ENCODE measurements around the gene CBX1. TPM values are rescaled to one million over a fixed set of nuclear protein-coding genes. Genes with fewer than 3 reads are reported as not detected.
"Not testable (repeated sequence)": the region's sequence is repeated elsewhere in the genome, so short reads cannot be mapped to it uniquely, and the experiment has no call there.

The CBX1 gene
- polyA plus RNA-seq, 1 donor from 2014 or later, result 363 TPM

DNA sequence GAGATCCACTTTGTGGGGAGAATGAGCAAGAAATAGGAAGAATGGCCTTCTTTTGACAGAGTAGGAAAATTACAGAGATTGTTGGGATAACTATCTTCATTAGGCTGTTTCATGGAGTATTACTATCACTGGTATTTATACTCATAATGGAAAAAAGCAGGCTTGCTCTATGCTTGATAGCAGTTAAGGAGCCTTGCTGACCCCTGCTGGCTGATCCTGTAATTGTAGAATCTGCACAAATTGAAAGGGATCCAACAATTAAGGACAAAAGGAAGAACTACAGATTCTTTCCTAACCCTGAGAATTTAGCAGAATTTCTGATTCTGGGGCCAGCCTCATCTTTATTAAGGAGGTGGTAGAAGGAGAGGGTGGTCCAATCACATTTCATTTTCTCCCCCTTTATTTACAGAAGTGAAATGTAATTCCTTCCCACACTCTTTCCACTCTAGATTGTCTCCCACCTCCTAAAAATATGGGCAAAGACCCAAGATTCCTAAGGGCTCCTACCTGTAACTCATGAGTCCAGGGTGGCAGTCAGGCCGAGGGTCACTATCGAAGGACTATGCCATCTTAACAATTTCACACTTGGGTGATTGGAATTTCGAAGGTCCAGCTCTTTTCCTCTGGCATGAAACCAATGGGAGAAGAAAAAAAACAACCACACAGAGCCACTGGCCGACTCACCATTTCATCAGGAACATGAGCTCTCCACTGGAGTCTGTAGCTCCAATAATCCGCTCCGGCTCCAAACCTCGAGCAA is 26.8 kb downstream of the CBX1 start:
- H4K20me1 ChIP-seq (ENCODE audit: insufficient read depth), result peaks cover 5% of the 10 kb centered on the region
- H3F3A ChIP-seq (ENCODE audit: insufficient read depth, low read length, poor library complexity, severe bottlenecking), result no peaks in the 10 kb centered on the region
- no peak overlapping the region for H2AFZ ChIP-seq (ENCODE audit: low read depth, low read length)
- no peaks in the 10 kb centered on the region for H3K36me3 ChIP-seq (ENCODE audit: insufficient read depth, low read length)
- TF ChIP-seq TAF1 (IDR thresholded peaks at IDR 0.05; ENCODE audit: low read depth) (no peak), POLR2AphosphoS5 (IDR thresholded peaks at IDR 0.05) (no peak), RAD21 (conservative IDR thresholded peaks at IDR 0.05) (peak; percentile 76), CTCF (IDR thresholded peaks at IDR 0.05; ENCODE audit: poor library complexity, severe bottlenecking) (peak; percentile 85), EZH2 (IDR thresholded peaks at IDR 0.05; ENCODE audit: borderline replicate concordance, insufficient read depth, low read length, poor library complexity, severe bottlenecking) (no peak), MXI1 (conservative IDR thresholded peaks at IDR 0.05; ENCODE audit: poor library complexity, severe bottlenecking) (peak; percentile 14), SMC3 (conservative IDR thresholded peaks at IDR 0.05; ENCODE audit: poor library complexity) (peak; percentile 85)
- no peaks in the 10 kb centered on the region for H3K9me2 ChIP-seq (ENCODE audit: insufficient read depth, low read length)
- no peak overlapping the region for H3K27ac ChIP-seq (ENCODE audit: low read length)
- H3K9ac ChIP-seq (ENCODE audit: low read length), result no peak overlapping the region
- H3K4me2 ChIP-seq (ENCODE audit: low read length), result no peak overlapping the region
- H3K27me3 ChIP-seq (ENCODE audit: insufficient read depth, low read depth, low read length), result no peaks in the 10 kb centered on the region
- H3K4me3 ChIP-seq (ENCODE audit: low read length), result no peak overlapping the region
- no peaks in the 10 kb centered on the region for H3K9me3 ChIP-seq (ENCODE audit: low read length)
- H3K79me2 ChIP-seq (replicated peaks; ENCODE audit: insufficient read depth, low read length), result peaks cover 10% of the 10 kb centered on the region

DNA sequence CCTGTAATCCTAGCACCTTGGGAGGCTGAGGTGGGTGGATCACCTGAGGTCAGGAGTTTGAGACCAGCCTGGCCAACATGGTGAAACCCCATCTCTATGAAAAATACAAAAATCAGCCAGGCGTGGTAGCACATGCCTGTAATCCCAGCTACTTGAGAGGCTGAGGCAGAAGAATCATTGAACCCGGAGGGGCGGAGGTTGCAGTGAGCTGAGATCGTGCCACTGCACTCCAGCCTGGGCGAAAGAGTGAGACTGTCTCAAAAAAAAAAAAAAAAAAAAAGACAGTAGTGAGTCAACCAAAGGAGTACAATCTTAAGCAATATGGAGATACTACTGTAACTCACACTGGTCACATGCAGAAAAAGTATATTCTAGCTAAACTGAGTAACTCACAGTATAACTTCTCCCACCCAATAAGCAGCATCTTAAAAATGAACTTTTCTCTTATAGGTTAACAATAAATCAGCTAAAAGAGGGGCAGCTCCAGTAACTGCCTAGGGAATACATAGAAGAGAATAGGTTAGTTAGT is 27.6 kb downstream of the CBX1 start:
- H3K9me2 ChIP-seq (ENCODE audit: insufficient read depth, low read length); H3K4me3 ChIP-seq (ENCODE audit: low read length); H3K27ac ChIP-seq (ENCODE audit: low read length); H3K4me2 ChIP-seq (ENCODE audit: low read length); H2AFZ ChIP-seq (ENCODE audit: low read depth, low read length); H3F3A ChIP-seq (ENCODE audit: insufficient read depth, low read length, poor library complexity, severe bottlenecking); H3K27me3 ChIP-seq (ENCODE audit: insufficient read depth, low read depth, low read length); H3K36me3 ChIP-seq (ENCODE audit: insufficient read depth, low read length); H3K79me2 ChIP-seq (replicated peaks; ENCODE audit: insufficient read depth, low read length); H4K20me1 ChIP-seq (ENCODE audit: insufficient read depth); H3K9ac ChIP-seq (ENCODE audit: low read length); H3K9me3 ChIP-seq (ENCODE audit: low read length): not testable (repeated sequence)

- H3K36me3 ChIP-seq (ENCODE audit: insufficient read depth, low read length); H3K9me3 ChIP-seq (ENCODE audit: low read length); H3K9ac ChIP-seq (ENCODE audit: low read length); H3K27ac ChIP-seq (ENCODE audit: low read length); H3F3A ChIP-seq (ENCODE audit: insufficient read depth, low read length, poor library complexity, severe bottlenecking); H4K20me1 ChIP-seq (ENCODE audit: insufficient read depth); H3K27me3 ChIP-seq (ENCODE audit: insufficient read depth, low read depth, low read length); H3K4me3 ChIP-seq (ENCODE audit: low read length); H2AFZ ChIP-seq (ENCODE audit: low read depth, low read length); H3K79me2 ChIP-seq (replicated peaks; ENCODE audit: insufficient read depth, low read length); H3K4me2 ChIP-seq (ENCODE audit: low read length); H3K9me2 ChIP-seq (ENCODE audit: insufficient read depth, low read length): not testable (repeated sequence)
These were observed 28.5 kb downstream of the CBX1 start for GRCh38 chr17:48072811-48073210.

DNA sequence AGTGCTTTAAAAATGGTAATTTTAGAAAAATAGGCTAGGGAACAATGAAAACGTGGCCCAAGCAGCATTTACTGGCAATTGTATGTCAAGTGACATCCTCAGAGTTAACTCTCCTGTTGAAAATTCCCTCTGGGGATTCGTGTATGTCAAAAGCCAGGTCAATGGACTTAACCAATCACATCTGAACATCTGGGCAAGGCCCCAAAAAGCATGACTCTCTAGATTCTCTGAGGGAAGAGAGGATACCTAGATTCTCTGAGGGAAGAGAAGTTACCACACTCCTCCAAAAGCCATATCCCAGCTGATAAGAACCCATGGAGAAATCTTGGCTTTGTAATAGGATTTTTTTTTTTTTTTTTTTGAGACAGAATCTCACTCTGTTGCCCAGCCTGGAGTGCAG is 29.6 kb downstream of the CBX1 start:
- H3K9ac ChIP-seq (ENCODE audit: low read length), result no peak overlapping the region
- H3K4me3 ChIP-seq (ENCODE audit: low read length), result no peak overlapping the region
- H3K9me3 ChIP-seq (ENCODE audit: low read length), result no peaks in the 10 kb centered on the region
- H3K36me3 ChIP-seq (ENCODE audit: insufficient read depth, low read length), result no peaks in the 10 kb centered on the region
- H2AFZ ChIP-seq (ENCODE audit: low read depth, low read length), result no peak overlapping the region
- H3K4me2 ChIP-seq (ENCODE audit: low read length), result no peak overlapping the region
- H3K27ac ChIP-seq (ENCODE audit: low read length), result no peak overlapping the region
- H3K9me2 ChIP-seq (ENCODE audit: insufficient read depth, low read length), result no peaks in the 10 kb centered on the region
- no peak for TF ChIP-seq MXI1 (conservative IDR thresholded peaks at IDR 0.05; ENCODE audit: poor library complexity, severe bottlenecking)
- no peak for TF ChIP-seq CTCF (IDR thresholded peaks at IDR 0.05; ENCODE audit: poor library complexity, severe bottlenecking)
- no peak for TF ChIP-seq RAD21 (conservative IDR thresholded peaks at IDR 0.05)
- TF ChIP-seq EP300 (conservative IDR thresholded peaks at IDR 0.05; ENCODE audit: poor library complexity, severe bottlenecking), result no peak
- no peak for TF ChIP-seq SMC3 (conservative IDR thresholded peaks at IDR 0.05; ENCODE audit: poor library complexity)
- no peak for TF ChIP-seq POLR2AphosphoS5 (IDR thresholded peaks at IDR 0.05)
- no peak for TF ChIP-seq REST (IDR thresholded peaks at IDR 0.05; ENCODE audit: borderline replicate concordance)
- no peak for TF ChIP-seq TAF1 (IDR thresholded peaks at IDR 0.05; ENCODE audit: low read depth)
- no peak for TF ChIP-seq EZH2 (IDR thresholded peaks at IDR 0.05; ENCODE audit: borderline replicate concordance, insufficient read depth, low read length, poor library complexity, severe bottlenecking)
- H3F3A ChIP-seq (ENCODE audit: insufficient read depth, low read length, poor library complexity, severe bottlenecking), result no peaks in the 10 kb centered on the region
- H4K20me1 ChIP-seq (ENCODE audit: insufficient read depth), result no peaks in the 10 kb centered on the region
- no peaks in the 10 kb centered on the region for H3K27me3 ChIP-seq (ENCODE audit: insufficient read depth, low read depth, low read length)
- H3K79me2 ChIP-seq (replicated peaks; ENCODE audit: insufficient read depth, low read length), result peaks cover 11% of the 10 kb centered on the region

All from neural cell (in vitro differentiated cells).